NCI-H2107 treated with DMSO at 0.1 percent for 48 hours (cell line): ENCODE results near the gene EPB41L5.
"Not testable (repeated sequence)": the region's sequence is repeated elsewhere in the genome, so short reads cannot be mapped to it uniquely, and the experiment has no call there.

Experiments
- DNase-seq: peaks from one replicate; lab custom pipeline; 2025; ENCODE audit not compliant: unreplicated experiment; lab: John Stamatoyannopoulos, UW

EPB41L5 gene

DNA sequence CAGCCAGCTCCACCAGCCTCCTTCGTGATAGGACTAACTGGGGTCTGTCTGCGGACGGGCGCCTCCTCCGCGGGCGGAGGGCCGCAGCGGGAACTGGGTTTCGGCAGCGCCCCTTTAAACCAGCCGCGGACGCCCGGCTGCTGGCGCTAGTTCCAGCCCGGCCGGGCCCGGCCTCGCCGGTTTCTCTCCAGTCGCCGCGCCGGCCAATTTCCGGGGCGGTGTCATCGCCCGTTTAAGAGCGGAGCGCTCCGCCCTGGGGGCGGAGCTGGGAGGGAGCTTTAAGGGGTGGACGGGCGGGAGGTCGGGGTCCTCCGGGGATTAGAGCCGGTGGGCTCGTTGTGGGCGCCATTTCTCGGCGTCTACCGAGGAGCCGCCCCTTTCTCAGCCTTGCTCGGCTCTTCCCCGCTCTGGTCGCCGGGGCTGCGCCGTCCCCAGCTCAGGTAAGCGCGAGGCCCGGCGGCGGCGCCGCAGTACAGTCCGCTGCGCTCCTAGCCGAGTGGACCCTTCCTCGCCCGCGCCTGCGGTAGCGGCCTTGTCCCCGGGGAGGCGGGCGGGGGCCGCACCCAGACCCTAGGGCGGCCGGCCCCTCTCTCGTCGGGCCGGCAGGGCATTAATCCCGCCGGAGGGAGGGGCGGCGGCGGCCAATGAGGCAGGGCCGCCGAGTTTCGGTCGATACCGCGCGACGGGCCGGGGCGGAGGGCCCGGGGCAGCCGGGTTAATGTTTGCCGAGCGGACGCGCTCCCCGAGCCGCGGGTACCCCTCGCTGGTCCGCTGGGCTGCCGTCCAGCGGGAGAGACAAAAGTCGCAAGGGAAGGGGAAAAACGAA lies at the start of gene EPB41L5:
Gene EPB41L5 (plus strand): TSS at position 307 of the 826 bp plus-strand sequence. CDS start 6,008 bp downstream, outside the sequence.
- DNase-seq, result peak; percentile 62

DNA sequence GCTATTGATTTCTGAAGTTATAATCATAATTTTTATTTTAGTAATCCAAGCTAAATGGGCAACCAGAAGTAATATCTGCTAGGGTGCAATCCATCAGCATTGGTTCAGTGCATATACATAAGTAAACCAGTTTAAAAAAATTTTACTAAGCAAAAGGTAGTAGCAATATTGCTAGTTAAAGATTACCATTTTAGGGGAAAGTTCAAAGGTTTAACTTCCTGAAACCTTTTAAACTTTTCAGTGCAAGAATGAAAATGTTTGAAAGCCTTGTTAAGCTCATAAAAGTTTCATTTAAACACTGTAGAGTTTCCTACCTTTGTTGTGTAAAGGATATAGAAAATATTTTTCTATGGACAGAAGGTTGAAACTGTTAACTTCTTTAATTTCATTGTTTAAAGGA lies 31.0 kb upstream of the EPB41L5 start:
- no peak for DNase-seq

DNA sequence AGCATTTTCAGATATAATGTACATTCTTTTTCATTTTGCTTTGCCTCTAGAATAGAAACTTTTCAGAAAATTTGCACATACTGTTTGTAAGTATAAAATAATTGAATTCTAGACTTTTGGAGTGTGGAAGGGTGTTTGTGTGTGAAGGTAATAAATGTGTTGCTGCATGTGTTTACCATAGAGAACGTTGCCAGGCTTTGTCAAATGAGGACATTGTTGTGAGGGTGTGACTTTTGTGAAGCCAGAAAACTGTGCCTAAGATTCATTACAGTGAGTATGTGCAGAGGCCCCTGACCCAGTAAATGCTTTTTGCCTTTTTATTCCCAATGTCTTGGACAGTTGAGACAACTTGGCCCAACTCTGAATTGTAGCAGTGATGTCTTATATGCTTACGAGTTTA lies 30.4 kb upstream of the EPB41L5 start:
- no peak for DNase-seq

DNA sequence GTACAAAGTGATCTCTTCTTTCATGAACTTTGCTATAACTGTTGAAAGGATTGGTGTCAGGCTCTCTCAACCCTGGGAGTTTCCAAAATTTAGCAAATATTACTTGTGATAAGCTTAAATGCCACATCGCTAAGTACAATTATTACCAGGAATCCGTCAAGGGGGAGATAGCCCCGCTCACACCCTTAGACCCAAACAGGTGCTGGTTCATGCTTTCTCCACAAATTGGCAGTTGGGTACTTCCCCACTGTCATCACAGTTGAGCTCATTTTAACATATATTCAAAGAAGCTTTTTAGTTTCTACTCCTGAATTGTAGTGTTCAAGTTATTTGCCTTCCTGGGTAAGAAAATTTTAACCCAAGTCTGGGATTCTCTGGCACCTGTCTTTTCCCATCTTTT lies 29.8 kb upstream of the EPB41L5 start:
- no peak for DNase-seq

DNA sequence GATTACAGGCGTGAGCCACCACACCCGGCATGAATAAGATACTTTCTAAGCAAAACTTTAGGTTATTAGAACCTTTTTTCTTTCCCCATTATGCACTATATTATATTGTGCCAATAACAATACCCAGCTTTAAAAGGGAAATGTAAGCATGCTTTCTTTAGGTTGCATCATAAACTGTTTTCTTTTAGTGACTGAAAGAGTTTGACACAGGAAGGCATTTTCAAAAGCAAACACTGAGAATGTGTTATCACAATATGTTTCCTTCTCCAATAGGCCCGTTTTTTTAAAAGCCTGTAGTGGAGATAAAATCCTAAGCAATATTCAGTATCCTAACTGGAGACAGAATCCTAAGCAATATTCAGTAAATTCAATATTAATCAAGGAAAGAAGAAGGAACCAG lies 16.7 kb upstream of the EPB41L5 start:
- DNase-seq, result no peak

DNA sequence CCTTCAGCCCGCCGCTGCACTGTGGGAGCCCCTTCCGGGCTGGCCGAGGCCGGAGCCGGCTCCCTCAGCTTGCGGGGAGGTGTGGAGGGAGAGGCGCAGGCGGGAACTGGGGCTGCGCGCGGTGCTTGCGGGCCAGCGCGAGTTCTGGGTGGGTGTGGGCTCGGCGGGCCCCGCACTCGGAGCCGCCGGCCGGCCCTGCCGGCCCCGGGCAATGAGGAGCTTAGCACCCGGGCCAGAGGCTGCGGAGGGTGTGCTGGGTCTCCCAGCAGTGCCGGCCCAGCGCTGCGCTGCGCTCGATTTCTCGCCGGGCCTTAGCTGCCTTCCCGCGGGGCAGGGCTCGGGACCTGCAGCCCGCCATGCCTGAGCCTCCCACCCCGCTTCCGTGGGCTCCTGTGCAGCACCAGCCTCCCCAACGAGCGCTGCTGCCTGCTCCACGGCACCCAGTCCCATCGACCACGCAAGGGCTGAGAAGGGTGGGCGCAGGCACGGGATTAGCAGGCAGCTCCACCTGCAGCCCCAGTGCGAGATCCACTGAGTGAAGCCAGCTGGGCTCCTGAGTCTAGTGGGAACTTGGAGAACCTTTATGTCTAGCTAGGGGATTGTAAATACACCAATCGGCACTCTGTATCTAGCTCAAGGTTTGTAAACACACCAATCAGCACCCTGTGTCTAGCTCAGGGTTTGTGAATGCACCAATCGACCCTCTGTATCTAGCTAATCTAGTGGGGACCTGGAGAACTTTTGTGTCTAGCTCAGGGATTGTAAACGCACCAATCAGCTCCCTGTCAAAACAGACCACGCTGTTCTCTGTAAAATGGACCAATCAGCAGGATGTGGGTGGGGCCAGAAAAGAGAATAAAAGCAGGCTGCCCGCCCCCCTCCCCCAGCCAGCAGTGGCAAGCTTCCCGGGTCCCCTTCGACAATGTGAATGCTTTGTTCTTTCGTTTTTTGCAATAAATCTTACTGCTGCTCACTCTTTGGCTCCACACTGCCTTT lies 15.7 kb upstream of the EPB41L5 start:
- not testable (repeated sequence) for DNase-seq

DNA sequence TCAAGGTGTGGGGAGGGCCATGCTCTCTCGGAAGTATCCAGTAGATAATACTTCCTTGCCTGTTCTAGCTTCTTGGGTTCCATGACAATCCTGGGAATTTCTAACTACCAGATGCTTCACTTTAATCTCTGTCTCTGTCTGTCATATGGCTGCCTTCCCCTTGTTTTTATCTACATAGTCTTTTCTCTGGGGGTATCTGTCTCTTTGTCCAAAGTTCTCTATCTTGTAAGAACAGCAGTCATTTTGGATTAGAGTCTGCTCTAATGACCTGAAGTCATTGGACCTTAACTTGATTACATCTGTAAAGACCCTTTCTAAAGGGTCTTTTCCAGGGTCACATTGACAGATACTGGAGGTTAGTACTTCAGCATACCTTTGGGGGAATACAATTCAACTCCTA lies 11.4 kb upstream of the EPB41L5 start:
- DNase-seq, result no peak

DNA sequence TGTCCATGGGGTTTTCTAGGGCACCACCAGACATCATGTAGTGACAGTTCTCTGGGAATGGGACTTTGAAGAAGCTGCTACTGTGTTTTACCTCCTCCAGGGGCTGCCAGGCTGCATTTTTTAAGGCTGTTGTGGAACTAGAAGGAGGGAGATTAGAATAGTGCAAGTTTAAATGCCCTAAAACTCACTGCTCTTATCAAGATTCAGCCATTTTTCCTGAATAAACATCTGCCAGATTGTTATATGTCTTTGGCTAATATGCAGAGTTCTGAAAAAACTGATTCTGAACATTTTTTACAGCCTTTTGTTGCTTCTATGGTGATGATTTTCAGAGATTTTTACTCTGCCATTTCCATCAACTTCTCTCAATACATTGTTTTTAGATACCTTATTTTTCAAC lies 8.6 kb upstream of the EPB41L5 start:
- no peak for DNase-seq

DNA sequence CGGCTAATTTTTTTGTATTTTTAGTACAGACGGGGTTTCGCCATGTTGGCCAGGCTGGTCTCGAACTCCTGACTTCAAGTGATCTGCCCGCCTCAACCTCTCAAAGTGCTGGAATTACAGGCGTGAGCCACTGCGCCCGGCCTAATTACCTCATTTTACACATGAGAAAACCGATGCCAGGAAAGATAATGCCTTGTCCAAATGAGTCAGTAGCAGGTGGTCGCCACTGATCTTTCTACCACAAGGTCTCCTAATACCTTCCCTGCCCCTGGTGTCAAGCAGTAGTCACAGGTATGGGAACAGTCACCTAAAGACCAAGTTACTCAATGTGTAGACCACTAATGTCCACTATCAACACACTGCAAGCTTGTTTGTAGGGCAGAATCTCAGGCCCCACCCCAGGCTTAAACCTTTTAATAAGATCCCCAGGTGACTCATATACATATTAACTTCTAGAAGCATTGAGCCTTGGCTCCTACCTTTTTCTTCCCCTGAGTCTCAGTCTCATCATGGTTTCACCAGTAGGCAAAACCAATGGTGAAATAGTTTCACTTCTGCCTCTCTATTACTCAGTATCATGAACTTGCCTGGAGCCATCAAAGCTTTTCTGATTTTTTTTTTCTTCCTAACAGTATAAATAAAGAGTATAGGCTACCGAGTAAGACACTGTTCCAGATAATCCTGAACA lies 6.9 kb upstream of the EPB41L5 start:
- no peak for DNase-seq

DNA sequence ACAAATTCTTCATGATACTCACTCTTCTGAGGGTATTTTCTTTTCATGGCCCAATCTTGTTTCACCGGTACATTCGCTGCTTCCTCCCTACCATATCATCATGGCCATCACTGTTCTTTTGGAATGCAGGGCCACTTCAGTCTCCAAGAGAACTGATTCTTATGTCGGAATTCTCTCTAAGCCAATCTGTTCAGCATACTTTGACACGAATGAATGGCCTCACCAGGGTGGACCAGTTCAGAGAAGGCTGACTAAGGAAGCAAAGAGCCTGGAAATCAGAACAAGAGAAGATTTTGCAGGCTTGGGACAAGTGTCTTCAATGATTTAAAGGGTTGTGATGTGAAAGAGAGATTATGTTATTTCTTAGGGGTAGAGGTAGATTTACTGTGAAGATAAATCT lies 5.0 kb upstream of the EPB41L5 start:
- no peak for DNase-seq

DNA sequence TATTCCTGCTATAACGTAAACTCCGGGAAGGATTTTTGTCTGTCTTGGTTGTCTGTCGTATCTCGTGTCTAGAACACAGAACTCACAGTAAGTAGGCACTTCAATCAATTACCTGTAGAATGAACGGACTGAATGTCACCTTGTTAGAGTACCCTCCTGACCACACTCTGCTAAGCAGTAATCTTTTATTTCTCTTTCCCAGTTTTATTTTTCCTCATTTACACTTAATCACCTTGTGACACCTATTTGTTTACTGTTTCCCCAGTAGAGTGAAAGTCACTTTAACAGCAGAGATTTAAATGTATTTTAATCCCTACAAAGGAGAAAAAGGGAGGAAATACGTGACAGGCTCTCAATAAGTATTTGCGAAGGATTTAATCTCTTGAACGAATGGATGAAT lies 514 bp upstream of the EPB41L5 start:
- DNase-seq, result no peak

DNA sequence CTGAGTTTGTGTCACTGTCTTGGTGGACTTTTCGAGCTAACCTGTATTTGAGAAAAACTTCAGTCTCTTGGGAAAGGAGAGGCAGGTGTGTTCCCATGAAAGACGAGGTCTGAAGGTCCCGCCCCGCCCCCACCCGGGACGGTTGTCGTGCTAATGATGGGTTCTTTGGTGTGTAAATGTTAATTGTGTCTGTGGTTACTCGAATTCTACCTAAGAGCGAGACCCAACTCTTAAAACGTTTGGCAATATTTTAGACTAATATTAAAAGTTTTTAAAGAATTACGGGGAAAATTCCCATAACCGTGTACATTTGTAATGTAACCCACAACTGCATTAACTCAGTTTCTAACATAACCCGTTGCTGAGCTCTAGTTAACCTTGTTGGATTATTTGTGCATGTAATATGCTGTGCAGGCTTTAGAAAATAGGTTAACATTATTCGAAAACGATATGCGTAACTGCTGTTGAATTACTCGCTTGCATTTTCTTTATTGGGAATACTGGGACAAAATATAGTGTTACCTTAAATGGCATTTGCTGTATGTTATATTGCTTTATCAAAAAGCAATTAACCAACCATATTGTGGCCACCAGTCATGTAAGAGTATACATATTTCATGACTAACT lies 833 bp downstream of the EPB41L5 start:
- DNase-seq, result peak; percentile 9

DNA sequence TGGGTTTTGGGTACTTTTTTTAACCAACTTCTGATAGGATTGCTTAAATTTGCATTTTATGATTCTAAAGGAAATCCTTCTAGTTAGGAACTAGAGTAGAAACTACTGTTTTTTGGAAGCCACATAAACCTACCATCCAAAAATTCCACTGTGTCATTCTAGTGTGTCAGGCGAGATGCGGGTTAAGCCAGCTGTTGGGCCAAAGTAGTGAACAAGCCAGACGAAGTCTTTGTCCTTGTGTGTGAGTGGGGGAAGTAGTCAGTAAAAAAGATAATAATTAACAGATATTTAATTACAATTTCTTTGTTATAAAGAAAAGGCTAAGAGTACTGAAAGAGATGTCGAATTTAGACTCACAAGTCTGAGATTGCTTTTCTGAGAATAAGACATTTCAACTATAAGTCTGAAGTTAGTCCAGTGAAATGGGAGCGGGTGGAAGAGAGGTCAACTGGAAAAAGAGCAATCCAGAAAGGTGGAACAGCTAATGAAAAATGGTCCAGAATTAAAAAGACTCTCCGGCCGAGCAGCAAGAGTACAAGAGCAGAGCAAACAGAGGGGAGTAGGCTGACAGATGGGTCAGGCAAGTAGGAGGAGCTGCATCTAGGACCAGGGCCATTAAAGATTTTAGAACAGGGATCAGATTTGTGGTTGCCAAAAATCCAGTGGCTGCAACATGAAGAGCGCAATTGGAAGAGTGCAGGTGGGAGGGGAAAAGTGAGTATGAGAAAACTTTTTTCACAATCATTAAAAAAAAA lies 1.5 kb downstream of the EPB41L5 start:
- no peak for DNase-seq

DNA sequence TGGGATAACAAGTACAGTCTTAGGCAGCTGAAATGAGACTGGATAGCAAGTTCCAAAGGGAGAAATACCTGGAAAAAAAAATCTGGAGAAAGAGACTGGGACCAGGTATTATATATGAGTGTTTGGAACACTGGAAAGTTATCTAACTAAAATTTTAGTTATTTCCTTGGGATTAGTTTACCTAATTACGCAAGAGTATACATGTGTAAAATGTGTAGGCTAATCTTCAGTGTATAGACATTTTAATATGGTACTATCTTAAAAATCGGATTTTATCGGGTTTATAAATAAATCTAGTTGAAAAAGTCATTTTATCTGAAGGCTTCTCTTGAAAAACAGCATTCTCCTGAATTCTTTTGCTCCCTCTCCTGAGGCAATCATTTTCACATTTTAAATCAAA lies 3.9 kb downstream of the EPB41L5 start:
- DNase-seq, result no peak

DNA sequence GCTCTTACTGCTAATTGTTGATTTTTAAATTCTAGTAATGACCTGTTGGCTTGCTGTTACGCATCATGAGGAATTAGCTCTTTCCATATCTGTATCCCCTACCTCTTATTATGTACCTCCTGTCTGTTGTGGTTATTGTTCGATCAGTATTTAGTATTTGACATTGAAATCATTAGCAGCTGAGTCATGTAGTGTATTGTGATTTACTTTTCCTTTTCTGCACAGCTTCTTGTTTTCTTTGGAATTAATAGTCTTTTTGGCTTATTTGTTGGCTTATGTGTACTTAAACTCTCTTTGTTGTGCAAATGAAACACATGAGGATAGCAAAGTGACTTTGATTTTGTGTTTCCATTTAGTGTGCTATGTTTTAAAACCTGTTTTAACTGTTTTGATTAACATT lies 4.3 kb downstream of the EPB41L5 start:
- DNase-seq, result no peak

DNA sequence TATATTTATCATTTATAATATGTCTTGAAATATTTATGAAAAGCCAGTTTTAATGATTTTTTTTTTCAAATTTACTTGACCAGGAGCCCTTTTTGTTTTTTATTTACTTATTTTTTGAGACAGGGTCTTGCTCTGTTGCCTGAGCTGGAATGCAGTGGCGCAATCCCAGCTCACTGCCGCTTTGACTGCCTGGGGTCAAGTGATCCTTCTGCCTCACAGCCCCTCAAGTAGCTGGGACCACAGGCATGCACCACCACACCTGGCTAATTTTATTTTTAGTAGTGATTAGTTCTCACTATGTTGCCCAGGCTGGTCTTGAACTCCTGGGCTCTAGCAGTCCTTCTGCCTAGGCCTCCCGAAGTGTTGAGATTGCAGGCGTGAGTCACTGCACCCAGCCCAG lies 5.7 kb downstream of the EPB41L5 start:
- no peak for DNase-seq

DNA sequence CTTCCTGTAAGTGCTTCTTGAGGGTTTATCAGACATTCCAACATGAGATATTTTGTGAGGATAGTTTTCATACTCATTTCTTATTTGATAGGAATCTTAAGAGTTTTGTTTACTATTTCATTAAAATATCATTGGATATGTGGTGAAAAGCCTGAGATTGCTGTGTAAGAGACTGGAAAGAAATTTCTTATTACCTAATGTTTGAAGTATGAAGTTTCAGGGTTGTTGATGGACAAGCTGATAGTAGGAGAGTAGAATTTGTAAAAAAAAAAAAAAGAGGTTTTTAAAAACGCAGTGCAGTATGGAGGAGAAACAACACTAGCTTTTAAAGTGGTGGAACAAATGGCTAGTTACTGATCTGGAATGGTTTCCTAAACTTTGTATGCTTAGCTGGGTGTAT lies 7.7 kb downstream of the EPB41L5 start:
- no peak for DNase-seq

DNA sequence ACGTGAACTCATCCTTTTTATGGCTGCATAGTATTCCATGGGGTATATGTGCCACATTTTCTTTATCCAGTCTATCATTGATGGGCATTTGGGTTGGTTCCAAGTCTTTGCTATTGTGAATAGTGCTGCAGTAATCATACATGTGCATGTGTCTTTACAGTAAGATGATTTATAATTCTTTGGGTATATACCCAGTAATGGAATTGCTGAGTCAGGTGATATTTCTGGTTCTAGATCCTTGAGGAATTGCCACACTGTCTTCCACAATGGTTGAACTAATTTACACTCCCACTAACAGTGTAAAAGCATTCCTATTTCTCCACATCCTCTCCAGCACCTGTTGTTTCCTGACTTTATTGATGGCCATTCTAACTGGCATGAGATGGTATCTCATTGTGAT lies 9.6 kb downstream of the EPB41L5 start:
- not testable (repeated sequence) for DNase-seq

DNA sequence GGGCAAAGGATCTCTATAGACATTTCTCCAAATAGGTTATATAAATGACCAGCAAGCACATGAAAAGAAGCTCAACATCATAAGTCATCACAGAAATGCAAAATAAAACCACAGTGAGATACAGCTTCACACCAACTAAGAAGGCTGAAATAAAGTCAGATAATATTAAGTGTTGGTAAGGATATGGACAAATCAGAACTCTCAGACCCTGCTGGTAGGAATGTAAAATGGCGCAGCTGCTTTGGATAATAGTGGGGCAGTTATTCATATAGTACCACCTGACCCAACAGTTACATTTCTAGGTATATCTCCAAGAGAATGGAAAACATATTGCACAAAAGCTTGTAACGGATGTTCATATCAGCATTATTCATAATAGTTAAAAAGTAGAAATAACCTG lies 14.0 kb downstream of the EPB41L5 start:
- no peak for DNase-seq

DNA sequence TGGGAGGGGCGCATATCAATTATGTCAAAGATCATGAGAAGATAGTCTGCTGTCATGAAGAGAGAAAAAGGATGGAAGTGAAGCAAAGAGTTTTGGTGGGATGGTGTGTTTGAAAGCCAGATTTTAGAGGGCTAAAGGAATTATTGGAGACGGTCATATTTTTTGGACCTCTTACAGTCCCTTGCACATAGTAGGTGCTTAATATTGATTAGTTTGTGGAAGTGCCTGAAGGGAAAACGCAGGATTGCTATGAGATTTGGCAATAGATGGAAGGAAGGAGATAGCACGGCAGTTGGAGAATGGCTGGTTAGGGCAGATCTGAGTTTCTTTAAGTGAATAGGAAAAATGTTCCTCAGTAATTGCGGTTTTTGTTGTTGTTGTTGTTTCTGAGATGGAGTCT lies 15.9 kb downstream of the EPB41L5 start:
- DNase-seq, result no peak
